HG03571 (cell line): ENCODE measurements around the gene OR2L2.
"Not testable (repeated sequence)": the region's sequence is repeated elsewhere in the genome, so short reads cannot be mapped to it uniquely, and the experiment has no call there.

Experiments
- ATAC-seq: cut with Tn5 transposase; IDR thresholded peaks from one replicate; pipeline ENCODE4 v1.9.1; 2021; ENCODE audit not compliant: unreplicated experiment

Gene OR2L2, protein sequence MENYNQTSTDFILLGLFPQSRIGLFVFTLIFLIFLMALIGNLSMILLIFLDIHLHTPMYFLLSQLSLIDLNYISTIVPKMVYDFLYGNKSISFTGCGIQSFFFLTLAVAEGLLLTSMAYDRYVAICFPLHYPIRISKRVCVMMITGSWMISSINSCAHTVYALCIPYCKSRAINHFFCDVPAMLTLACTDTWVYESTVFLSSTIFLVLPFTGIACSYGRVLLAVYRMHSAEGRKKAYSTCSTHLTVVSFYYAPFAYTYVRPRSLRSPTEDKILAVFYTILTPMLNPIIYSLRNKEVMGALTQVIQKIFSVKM

DNA sequence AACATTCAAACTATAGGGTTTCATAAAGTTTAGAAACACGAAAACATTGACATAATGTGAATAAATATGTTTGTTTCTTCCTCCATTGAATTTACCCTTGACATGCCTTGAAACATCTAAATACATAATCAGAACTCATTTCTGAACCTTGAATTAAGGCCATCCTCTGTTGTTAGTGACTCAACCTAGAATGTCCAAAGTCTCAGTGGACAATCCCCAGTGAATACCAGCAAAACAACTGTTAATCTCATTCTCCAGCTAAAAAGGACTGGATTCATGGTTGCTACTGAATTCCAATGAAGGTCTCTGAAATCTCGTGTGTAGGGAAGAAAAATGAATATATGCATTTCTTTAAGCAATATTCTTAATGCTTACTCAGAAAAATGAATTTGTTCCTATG lies at the start of gene OR2L2:
Gene OR2L2 (plus strand): TSS at position 301 of the 400 bp plus-strand sequence. CDS start 8,198 bp downstream, outside the sequence.
- no peak for ATAC-seq

DNA sequence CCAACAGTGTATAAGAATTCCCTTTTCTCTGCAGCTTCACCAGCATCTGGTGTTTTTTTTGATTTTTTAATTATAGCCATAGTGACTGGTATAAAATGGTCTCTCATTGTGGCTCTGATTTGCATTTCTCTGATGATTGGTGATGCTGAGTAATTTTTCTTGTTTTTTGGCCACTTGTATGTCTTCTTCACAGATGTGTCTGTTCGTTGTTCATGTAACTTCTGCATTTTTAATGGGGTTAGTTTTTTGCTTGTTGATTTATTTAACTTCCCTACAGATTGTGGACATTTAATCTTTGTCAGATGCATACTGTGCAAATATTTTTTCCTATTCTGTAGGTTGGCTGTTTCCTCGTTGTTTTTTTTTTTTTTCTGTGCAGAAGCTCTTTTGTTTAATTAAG lies 36.9 kb upstream of the OR2L2 start:
- ATAC-seq = no peak

DNA sequence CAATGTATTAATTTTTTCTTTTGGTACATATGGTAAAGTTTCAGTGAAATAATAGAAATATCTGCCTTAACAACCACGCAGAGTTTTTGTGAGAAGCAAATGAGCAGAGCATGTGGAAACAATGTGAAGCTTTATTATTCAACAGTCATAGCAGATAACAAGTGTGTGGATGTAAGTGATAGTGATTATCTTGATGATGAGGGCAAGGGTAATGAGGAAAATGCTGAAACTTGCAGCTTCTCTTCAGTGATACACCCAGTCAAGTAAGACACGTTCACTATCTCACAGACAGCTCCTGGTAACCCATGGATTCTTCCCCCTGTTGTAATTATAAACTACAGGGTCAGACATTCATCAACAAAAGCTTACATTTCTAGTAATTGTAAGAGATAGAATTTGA lies 31.1 kb upstream of the OR2L2 start:
- no peak for ATAC-seq

DNA sequence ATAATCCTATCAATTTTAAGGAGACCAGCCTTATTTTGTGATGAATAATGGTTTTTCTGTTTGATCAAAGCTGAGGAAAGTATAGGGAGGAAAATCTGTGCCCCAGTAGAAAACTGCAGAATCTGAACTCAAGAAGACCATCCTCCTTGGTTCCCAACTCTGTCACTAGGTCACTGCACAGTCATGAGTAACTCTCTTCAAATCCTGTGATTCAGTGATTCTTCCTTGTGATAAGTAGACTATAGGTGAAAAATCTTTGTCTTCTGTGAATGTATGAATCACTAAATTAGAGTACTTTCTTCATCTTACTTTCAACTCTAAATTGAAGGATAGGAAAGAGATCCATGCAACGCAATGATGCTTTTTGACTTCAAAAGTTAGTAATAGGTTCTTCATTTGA lies 29.7 kb upstream of the OR2L2 start:
- ATAC-seq = no peak

DNA sequence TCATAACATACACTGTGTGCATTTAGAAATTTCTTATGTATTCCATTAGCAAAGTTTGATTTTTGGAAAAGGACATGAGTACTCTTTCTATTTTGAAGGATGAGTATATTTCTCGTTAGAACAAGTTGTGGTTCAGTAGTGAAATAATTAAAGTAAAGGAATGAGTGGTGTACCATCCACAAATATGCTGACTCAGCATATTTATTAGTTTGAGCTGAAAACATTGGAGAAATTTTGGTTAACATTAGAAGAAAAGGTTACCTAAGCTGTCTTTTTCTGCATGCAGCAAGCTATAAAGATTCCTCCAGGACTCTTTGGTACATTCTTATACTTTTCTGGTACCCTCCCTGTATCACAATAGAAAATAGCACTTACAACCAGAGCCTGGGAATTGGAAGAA lies 22.1 kb upstream of the OR2L2 start:
- no peak for ATAC-seq

DNA sequence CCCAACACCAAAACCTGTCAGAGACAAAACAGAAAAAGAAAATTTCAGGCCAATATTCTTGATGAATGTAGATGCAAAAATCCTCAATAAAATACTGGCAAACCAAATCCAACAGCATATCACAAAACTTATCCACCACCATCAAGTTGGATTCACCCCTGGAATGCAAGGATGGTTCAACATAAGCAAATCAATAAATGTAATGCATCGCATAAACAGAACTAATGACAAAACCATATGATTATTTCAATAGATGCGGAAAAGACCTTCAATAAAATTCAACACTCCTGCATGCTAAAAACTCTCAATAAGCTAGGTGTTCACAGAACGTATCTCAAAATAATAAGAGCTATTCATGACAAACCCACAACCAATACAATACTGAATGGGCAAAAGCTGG lies 20.2 kb upstream of the OR2L2 start:
- ATAC-seq = no peak

DNA sequence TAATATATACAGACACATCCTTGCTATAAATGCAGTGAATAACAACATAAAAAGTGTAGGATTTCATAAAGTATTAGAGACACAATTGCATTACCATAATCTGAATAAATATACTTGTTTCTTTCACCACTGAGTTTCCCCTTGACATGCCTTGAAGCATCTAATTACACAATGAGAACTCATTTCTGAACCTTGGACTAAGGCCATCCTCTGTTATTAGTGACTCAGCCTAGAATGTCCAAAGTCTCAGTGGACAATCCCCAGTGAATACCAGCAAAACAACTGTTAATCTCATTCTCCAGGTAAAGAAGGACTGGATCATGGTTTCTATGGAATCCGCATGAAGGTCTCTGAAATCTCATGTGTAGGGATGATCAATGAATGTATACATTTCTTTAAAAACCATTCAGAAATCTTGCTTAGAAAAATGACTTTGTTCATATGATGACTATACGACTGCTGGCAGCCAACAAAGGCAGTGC lies 16.6 kb upstream of the OR2L2 start, which contains the start of gene OR2L5:
Gene OR2L5 (plus strand): TSS at position 432 of the 482 bp plus-strand sequence. CDS start 8,288 bp downstream, outside the sequence.
- no peak for ATAC-seq

DNA sequence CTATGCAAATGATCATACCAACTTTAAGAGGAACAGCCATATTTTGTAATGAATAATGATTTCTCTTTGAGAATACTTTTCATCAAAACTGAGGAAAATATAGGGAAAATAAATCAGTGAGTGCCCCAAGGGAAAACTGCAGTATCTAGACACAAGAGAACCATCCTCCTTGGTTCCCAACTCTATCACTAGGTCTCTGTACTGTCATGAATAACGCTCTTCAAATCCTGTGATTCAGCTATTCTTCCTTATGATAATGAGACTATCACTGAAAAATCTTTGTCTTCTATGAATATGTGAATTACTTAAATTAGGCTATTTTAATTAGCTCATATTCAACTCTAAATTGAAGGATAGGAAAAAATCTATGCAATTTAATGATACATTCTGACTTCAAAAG lies 14.1 kb upstream of the OR2L2 start:
- ATAC-seq = no peak

DNA sequence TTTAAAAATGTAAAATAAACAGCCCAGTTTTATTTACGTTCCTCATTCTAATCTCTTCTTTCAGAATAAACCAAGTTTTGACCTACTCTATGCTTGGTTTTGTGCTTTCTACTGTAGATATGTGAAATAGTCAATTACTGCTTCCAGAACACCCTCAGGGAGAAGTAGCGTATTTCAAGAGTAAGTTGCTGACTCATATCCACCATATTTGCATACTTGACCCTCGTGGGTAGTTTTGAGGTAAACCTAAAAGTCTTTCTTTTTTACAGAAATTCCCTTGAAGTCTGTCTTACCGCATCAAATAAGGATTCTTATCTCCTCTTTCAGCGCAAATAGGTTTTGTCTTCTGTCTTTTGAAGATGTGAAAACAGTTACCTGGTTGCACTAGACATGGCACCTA lies 15.3 kb downstream of the OR2L2 start:
- ATAC-seq = no peak

DNA sequence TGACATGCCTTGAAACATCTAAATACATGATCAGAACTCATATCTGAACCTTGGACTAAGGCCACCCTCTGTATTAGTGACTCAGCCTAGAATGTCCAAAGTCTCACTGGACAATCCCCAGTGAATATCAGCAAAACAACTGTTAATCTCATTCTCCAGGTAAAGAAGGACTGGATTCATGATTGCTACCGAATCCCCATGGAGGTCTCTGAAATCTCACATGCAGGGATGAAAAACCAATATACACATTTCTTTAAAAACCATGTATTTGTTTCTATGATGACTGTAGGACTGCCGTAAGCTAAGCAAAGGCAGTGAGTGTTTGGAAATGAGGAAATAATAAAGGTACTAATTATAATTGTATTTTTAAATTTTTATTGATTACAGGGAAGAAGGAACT lies 16.7 kb downstream of the OR2L2 start, which contains the start of gene OR2L3:
Gene OR2L3 (plus strand): TSS at position 301 of the 400 bp plus-strand sequence. CDS start 13,846 bp downstream, outside the sequence.
- ATAC-seq = no peak

DNA sequence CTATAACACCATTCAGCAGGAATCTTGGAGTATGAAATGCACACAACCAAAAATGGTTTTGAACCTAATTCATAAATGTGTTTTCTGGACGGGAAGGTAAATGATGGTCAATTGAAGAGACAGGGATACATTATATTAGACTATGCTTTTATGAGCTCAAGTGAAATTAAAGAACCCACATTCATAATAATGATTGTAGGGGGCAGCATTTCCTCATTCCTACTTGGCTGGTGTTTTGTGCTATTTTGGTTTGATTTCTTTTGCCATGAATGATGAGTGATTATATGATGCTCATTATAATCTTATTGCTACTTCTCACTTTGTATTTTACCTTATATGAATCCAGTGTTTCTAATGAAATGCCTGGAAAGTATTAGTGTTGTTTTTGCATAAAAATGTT lies 17.1 kb downstream of the OR2L2 start:
- ATAC-seq = no peak

DNA sequence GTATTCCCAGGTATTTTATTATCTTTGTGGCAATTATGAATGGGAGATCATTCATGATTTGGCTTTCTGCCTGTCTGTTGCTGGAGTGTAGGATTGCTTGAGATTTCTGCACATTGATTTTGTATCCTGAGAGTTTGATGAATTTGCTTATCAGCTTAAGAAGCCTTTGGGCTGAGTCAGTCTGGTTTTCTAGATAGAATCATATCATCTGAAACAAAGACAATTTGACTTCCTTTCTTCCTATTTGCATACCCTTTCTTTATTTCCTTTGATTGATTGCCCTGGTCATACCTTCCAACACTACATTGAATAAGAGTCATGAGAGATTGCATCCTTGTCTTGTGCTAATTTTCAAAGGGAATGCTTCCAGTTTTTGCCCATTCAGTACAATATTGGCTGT lies 24.8 kb downstream of the OR2L2 start:
- ATAC-seq = no peak

DNA sequence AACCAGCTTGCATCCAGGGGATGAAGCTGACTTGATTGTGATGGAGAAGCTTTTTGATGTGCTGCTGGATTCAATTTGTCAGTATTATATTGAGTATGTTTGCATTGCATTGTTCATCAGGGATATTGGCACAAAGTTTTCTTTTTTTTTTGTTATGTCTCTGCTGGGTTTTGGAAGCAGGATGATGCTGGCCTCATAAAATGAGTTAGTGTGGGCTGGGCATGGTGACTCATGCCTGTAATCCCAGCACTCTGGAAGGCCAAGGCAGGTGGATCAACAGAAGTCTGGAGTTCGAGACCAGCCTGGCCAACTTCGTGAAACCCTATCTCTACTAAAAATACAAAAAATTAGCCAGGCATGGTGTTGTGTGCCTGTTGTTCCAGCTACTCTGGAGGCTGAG lies 25.4 kb downstream of the OR2L2 start:
- ATAC-seq = no peak

DNA sequence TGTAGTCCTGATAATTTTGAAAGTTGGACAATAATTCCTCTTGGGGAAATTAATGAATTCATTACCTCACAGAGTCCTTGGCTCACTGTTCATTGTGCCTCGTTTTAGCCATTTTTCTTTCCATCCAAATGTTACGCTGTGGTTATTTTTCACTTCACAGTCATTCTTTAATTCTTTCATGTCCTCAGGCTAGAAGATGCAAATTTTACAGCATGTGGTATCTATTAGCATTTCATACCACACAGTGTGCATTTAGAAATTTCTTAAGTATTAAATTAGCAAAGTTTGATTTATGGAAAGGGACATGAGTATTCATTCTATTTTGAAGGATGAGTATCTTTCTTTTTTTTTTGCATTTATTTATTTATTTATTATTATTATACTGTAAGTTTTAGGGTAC lies 35.2 kb downstream of the OR2L2 start:
- ATAC-seq = no peak

DNA sequence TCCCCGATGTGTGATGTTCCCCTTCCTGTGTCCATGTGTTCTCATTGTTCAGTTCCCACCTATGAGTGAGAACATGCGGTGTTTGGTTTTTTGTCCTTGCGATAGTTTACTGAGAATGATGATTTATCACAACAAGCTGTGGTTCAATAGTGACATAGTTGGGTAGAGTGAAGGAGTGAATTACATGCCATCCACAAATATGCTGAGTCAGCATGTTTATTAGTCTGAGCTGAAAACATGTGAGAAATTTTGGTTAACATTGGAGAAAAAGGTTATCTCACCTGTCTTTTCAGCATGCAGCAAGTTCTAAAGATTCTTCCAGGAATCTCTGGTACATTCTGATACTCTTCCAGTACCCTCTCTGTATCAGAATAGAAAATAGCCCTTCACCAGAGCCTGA lies 35.7 kb downstream of the OR2L2 start:
- ATAC-seq = no peak

DNA sequence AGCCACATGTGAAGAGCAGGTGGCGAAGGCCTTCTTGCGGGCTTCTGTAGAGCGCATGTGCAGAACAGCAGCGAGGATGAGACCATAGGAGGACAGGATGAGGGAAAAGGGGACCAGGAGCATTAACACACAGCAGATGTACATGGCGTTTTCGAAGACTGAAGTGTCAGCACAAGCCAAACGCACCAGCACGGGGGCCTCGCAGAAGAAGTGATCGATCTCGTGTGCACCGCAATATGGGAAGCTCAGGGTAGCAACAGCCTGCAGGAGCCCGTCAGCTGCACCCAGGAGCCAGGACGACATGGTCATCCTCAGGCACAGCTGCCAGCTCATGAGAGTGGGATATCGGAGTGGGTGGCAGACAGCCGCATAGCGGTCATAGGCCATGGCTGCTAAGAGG lies 54.0 kb downstream of the OR2L2 start:
- ATAC-seq = not testable (repeated sequence)
